Midbrain (tissue), 1 donor: ENCODE data around the gene VSTM5.

ENCODE experiments used
- DNase-seq: peaks from one replicate; lab custom pipeline; 2025; lab: John Stamatoyannopoulos, UW

Gene VSTM5

GRCh38 chr11:93842461-93842860 lies 8.0 kb downstream of the VSTM5 start:
- DNase-seq = no peak

DNA sequence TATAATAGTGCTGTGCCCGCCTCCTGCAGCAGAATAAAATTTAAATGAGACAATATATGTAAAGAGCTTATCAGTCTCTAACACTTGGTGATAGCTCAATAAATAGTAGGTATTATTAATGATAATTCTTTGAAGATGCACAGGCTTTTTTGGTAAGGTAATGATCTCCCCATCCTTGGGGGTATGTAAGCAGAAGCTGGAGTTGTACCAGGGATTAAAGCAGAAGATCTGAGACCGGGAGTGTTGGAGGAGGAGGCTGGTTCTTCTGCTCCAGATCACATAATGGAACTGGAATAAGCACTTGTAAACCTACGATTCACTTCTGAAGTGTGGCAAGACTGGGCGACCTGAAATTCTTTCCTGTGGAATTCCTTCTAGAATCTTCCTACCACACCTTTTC lies 8.4 kb downstream of the VSTM5 start:
- DNase-seq = no peak

GRCh38 chr11:93841446-93841845 lies 9.0 kb downstream of the VSTM5 start:
- DNase-seq = no peak

GRCh38 chr11:93840981-93841380 lies 9.4 kb downstream of the VSTM5 start:
- DNase-seq = no peak

DNA sequence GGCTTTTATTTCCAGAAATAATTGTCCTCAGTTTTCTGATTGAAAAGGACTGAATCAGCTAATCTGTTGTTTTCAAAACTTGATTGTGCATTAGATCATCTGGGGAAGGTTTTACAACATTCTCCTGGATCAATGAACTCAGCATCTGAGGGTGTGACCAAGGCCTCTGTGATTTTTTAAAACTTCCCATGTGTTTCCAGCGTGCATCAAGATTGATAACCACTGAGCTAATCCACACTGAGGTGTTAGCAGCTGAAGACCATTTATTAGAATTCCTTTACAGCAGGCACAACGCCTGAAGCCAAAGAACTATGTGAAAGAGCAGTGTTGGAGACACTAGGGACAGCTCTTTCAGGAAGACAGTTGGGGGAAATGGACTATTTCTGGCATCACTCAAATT lies 10.2 kb downstream of the VSTM5 start:
- no peak for DNase-seq

DNA sequence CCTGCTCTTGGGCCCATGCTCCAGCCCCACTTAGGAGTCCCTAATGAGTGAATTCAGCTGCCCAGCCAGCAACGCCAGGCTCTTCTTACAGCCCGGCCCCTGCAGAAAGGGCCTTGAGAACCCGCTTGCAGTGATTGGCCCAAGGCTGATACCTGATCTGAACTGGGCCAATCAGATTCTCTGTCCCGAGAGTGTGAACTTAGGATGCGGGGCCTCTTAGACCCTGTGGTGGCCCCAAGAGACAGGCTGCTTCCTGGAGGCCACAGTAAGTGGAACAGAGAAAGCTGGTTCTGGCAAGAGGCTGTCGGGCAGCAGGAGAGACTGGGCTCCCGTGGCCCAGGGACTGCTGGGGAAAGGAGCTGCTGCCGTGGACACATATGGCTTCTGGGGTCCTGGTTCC lies 11.5 kb downstream of the VSTM5 start:
- no peak for DNase-seq

GRCh38 chr11:93832780-93833179 lies 17.6 kb downstream of the VSTM5 start:
- DNase-seq = no peak

GRCh38 chr11:93831343-93832127 lies 18.9 kb downstream of the VSTM5 start:
- DNase-seq = no peak

GRCh38 chr11:93829598-93829997 lies 20.8 kb downstream of the VSTM5 start:
- no peak for DNase-seq

DNA sequence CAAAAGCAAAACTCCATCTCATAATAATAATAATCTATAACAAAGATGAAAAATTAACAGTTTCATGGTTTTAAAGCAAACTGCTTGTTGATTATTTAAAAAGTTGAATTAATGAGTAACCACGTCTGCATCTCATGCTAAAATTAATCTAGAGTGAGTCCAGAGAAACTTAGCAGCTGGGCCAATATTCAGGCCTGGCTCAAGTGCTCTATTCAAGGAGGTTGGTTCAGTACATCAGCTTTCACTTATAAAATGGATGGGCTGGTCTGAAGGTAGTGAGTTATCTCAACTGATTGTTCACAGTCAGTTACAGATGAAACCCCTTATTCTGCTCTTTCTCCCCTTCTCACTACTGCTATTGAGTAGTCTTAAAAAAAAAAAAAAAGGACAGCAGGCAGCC lies 23.1 kb downstream of the VSTM5 start:
- no peak for DNase-seq

DNA sequence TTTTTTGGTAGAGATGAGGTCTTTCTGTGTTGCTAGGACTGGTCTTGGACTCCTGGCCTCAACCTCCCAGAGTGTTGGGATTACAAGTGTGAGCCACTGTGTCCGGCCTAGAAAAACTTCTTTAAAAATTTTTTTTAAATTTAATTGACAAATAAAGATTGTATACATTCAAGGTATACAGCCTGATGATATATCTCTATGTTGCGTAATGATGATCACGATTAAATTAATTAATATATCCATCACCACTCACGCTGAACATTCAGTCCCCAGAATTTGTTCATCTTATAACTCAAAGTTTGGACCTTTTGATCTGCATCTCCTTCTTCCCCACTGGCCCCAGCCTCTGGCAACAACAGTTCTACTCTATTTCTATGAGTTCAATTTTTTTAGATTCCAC lies 27.2 kb downstream of the VSTM5 start:
- DNase-seq = no peak

- no peak for DNase-seq
Observed at GRCh38 chr11:93822359-93822758, 28.1 kb downstream of the VSTM5 start.

- no peak for DNase-seq
Observed at GRCh38 chr11:93821617-93822016, 28.8 kb downstream of the VSTM5 start.

DNA sequence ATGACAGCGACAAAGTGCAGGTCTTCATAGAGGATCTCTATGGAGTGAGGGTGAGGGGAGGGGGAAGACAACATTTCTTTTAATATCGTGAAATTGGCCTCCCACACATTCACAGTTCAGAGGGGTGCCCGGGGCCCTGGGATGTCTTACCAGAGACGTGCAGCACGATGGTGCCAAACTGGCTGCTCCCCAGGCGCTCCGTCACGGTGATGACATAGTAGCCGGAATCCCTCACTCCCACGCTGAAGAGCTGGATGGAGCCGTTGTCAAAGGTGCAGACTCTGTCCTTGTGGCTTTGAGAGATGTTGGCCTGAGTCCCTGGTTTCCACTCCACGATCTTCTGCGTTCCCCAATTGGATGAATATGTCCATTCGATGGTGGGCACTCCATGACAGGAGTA lies 29.6 kb downstream of the VSTM5 start:
- no peak for DNase-seq

- DNase-seq = no peak
Observed at GRCh38 chr11:93819966-93820695, 30.3 kb downstream of the VSTM5 start.

DNA sequence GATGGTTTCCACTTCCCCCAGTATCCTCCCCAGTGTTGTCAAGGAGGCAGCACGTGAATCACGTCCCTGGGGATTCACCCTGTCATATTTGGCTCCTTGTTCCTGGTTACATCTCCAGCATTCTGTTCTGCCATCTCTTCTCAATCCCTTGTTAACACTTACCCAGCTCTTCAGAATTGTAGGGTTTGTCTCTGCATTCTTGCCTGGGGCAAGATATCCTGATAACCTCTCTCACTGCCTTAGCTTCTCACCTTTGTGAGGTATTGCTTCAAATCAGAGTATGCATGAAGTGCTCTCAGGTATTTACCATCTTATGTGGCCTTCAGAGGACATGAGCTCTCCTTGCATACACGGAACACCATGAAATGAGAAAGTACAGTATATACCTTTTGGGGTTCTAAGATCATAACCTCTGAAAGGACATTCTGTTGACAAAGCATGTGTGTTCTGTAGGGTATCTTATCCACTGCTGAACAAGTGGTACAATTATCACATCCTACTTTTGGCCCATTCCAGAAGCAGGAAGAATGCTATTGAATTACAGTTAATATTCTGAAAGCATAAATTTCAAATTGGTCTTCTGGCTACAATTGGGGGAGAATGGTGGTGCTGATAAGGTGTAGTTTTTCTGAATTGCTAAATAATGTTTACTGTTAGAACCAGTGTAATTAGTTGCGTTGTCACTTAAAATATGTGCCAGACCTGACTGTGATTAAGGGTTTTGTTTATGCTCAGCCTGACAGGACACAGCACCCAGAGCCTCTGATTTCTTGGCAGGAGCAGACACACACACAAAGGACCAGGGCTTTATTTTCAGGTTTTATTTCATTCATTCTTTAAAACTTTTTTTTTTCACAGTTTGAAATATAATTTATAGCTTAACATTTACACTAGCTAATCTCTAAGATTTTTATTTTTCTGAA lies 32.7 kb downstream of the VSTM5 start:
- no peak for DNase-seq

DNA sequence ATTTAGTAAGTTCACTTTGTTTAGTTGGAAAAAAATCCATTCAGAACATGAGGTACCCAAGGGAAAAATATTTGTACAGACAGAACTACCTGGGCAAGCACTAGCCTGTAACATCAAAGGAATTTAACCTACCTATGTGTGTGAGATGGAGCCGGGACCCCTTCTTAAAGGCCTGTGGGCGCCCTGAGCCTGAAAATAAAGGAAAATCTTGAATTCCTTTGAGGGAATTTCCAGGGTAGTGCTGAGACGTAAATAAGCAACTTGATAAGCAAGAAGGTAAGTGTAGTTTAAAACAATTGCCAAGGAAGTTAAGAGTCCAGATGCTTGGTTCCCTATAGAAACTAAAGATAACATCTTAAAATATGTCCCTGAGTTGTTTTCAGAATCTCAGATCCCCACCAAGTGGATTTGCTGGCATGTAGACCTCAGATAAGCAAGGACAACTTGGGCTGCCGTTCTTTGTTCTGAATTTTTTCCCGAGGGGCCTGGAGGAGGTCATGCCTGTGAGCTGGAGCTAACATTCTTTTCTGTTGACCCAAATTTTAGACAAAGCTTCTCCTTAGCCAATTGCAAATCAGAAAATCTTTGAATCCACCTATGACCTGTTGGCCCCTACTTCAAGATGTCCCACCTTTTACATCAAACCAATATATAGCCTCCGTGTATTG lies 35.3 kb downstream of the VSTM5 start:
- DNase-seq = no peak

DNA sequence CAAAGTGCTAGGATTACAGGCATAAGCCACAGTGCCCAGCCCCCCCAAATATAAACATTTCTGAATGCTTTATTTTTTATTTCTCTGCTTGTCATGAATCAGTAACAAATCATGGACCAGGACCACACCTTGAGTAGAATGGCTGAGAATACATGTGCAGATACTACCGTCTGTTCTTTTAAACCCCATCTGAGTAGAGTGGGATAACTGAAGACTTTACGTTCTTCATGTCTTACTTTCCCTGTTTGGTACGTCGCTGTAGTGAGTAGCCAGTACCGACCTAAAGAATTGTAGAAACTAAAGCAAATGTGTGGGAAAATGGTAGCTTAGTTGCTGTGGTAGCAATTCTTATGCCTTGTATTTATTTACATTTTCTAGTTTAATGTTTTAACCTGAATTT lies 36.4 kb downstream of the VSTM5 start:
- no peak for DNase-seq

DNA sequence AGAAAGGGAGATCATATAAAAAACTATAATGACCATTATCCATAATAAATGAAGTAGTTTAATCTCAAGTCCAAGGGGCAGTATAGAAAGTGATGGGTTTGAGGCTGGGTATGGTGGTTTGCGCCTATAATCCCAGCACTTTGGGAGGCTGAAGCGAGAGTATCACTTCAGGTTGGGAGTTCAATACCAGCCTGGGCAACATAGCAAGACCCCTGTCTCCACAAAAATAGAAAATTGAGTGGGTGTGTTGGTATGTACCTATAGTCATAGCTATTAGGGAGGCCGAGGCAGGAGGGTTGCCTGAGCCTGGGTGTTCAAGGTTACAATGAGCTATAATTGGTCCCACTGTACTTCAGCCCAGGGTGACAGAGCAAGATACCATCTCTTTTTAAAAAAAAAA lies 42.4 kb downstream of the VSTM5 start:
- DNase-seq = no peak

GRCh38 chr11:93804879-93805278 lies 45.5 kb downstream of the VSTM5 start:
- no peak for DNase-seq

DNA sequence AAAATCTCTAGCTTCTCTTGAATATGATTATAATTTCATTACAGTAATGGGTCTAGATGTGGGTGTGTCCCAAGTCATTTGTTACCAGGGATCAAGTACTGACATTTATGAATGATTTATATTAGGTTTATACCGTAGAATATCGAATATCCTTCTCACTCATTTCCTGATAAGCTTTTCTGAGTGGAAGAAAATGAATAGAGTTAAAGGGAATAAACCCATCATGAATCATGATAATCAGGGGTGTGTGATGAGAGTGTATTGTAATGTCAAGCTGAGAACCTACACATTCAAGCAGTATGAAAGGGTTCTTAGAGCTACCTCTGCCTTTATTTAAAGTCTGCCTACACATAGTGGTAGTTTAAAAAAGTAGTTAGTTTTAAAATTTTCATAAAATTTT lies 49.1 kb downstream of the VSTM5 start:
- DNase-seq = no peak
